ENCODE measurements around the gene NFXL1. TPM values are rescaled to one million over a fixed set of nuclear protein-coding genes. Genes with fewer than 3 reads are reported as not detected.

The NFXL1 gene
- total and polyA plus RNA-seq, 12 donors: 5.1 to 15.4 (median 7.5) TPM

- Histone ChIP-seq H3K4me1 (replicated peaks in 1 of 2) (no peaks in the 10 kb centered on the region), H3K27me3 (no peaks in the 10 kb centered on the region), H3K9me3 (replicated peaks in 1 of 3) (no peaks in the 10 kb centered on the region), H3K27ac (no peak overlapping the region), H3K4me3 (no peak overlapping the region), H3K36me3 (replicated peaks in 1 of 2) (no peaks in the 10 kb centered on the region)
- whole genome bisulfite sequencing, 4 donors: 56 to 69% (median 58%) methylated on average over 3 of the region's 3 CpGs
- TF ChIP-seq POLR2A (IDR thresholded peaks at IDR 0.05): no peak
- TF ChIP-seq CTCF (IDR thresholded peaks at IDR 0.05): no peak
- intact Hi-C loops (cut with DNase I): no loop called here
- DNase-seq: no peak
Observed at GRCh38 chr4:47798165-47798564, 116.2 kb downstream of the NFXL1 start.

Other genes starting within 250 kb of the NFXL1 start
- 1 to 10 TPM in 1 of 9 donors, under 1 TPM in 6, not detected in 2; 0.18 to 1.1 (median 0.41) TPM for gene CORIN, start 76.5 kb downstream of the NFXL1 start, total RNA-seq
- gene CORIN, start 76.5 kb downstream of the NFXL1 start, polyA plus RNA-seq: under 1 TPM; 0.10 to 0.59 (median 0.40) TPM
- gene CNGA1, start 102.1 kb upstream of the NFXL1 start, total RNA-seq: 1 to 10 TPM in 5 of 9 donors, under 1 TPM in 3, not detected in 1; 0.24 to 4.8 (median 1.2) TPM
- gene CNGA1, start 102.1 kb upstream of the NFXL1 start, polyA plus RNA-seq: 1 to 10 TPM in 2 of 3 donors, under 1 TPM in 1; 0.84 to 4.6 (median 1.9) TPM
- 1 to 10 TPM in 3 of 9 donors, under 1 TPM in 5, not detected in 1; 0.08 to 1.4 (median 0.79) TPM for gene NIPAL1, start 102.2 kb upstream of the NFXL1 start, total RNA-seq
- 1 to 10 TPM in 1 of 3 donors, under 1 TPM in 2; 0.03 to 1.5 (median 0.16) TPM for gene NIPAL1, start 102.2 kb upstream of the NFXL1 start, polyA plus RNA-seq
- gene TXK, start 219.7 kb upstream of the NFXL1 start, total RNA-seq: 1 to 10 TPM in 6 of 9 donors, under 1 TPM in 3; 0.55 to 4.9 (median 1.6) TPM
- gene TXK, start 219.7 kb upstream of the NFXL1 start, polyA plus RNA-seq: 1 to 10 TPM in 1 of 3 donors, under 1 TPM in 2; 0.72 to 1.9 (median 0.74) TPM

Measured in adrenal gland (tissue), 12 donors.